ENCODE results near the gene SCGN. TPM values are rescaled to one million over a fixed set of nuclear protein-coding genes. Genes with fewer than 3 reads are reported as not detected.

SCGN gene
- polyA plus RNA-seq, 1 experiment = not detected

DNA sequence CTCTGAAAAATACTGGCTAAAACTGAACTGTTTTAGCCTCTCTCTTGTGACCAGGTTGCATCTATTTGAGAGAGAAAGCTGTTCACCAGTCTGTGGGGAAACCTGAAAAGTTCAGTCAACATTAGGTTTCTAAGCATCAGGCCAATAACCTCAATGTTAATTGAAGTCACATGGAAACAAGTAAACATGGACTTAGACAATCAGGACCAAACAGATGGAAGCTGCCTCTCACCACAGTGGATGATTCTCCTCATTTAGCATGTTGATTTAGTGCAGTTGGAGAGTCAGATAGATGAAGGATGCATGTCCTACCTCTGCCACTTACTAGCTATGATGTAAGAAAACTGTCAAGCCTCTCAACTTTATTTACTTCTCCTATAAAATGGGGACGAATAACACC is 18.2 kb downstream of the SCGN start:
- POLR2A ChIA-PET = no interaction called here

DNA sequence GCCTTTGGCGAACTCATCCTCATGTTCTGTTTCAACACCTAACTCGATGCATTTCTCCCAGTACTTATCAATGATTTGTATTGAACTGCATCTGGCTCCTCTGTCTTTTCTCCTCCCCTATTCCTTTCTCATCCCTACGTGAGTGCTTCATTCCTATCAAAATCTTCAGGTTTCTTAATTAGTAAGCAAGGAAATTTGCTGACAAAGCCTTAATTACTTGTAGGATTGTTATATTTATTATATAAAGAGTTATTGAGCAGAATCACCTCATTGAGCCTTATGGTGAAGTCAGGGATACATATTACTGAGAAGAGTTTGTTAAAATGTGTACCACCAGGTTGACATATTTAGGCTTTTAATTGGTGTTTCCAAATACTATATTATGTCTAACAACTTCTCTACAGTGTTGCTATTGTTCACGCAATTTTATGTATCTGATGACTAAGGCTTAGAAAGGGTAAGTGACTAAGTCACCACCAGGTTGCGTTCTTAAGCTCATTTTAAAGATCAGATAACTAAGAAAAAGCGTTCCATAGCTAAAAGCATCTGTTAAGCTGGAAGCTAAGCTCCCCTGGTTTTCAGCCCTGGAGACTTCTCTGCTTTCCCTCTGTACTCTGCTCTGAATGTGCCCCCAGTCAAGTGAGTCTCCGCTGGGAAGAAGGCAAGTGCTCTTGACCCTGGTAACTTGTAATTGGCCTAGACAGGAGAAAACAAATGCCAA is 18.9 kb downstream of the SCGN start:
- ChIA-PET CTCF (no interaction called here), POLR2A (no interaction called here)
- Histone ChIP-seq H3K27ac (ENCODE audit: low read depth, low read length) (no peak overlapping the region), H3K9me3 (ENCODE audit: control insufficient read depth, insufficient read depth, low read length) (no peaks in the 10 kb centered on the region), H3K4me3 (ENCODE audit: low read depth, low read length) (no peak overlapping the region), H3K27me3 (ENCODE audit: control insufficient read depth, insufficient read depth, low read length) (no peaks in the 10 kb centered on the region)
- TF ChIP-seq, protein P1, sequence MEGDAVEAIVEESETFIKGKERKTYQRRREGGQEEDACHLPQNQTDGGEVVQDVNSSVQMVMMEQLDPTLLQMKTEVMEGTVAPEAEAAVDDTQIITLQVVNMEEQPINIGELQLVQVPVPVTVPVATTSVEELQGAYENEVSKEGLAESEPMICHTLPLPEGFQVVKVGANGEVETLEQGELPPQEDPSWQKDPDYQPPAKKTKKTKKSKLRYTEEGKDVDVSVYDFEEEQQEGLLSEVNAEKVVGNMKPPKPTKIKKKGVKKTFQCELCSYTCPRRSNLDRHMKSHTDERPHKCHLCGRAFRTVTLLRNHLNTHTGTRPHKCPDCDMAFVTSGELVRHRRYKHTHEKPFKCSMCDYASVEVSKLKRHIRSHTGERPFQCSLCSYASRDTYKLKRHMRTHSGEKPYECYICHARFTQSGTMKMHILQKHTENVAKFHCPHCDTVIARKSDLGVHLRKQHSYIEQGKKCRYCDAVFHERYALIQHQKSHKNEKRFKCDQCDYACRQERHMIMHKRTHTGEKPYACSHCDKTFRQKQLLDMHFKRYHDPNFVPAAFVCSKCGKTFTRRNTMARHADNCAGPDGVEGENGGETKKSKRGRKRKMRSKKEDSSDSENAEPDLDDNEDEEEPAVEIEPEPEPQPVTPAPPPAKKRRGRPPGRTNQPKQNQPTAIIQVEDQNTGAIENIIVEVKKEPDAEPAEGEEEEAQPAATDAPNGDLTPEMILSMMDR (IDR thresholded peaks at IDR 0.05; ENCODE audit: low read depth, low read length) = no peak
- DNase-seq (ENCODE audit: low read depth, low spot score) = no peak

More for the DNA sequence above, 18.2 kb downstream of the SCGN start:
- CTCF ChIA-PET = no interaction called here
- no peak overlapping the region for H3K27ac ChIP-seq (ENCODE audit: low read depth, low read length)
- TF ChIP-seq, protein P1 (IDR thresholded peaks at IDR 0.05; ENCODE audit: low read depth, low read length) = no peak
- H3K27me3 ChIP-seq (ENCODE audit: control insufficient read depth, insufficient read depth, low read length) = no peaks in the 10 kb centered on the region
- no peaks in the 10 kb centered on the region for H3K9me3 ChIP-seq (ENCODE audit: control insufficient read depth, insufficient read depth, low read length)
- H3K4me3 ChIP-seq (ENCODE audit: low read depth, low read length) = no peak overlapping the region
- DNase-seq (ENCODE audit: low read depth, low spot score) = no peak

DNA sequence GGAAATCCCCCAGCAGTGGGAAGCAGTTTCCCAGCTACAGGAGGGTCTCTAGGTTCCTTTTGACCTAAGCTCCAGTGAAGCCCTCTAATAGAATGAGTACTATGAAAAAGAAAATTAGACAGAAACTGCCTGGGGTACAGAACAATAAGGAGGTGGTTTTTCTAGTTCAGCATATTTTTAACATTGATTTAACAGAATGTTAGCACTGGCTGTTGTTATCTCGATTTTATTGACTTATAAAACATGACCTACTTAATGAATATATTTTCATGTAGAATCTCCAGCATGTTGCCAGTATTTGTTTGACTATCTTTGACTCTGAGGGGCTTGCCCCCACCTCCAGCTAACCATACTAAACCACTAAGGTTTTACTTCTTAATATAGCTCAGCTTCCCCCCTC is 19.6 kb downstream of the SCGN start:
- CTCF ChIA-PET = no interaction called here
- TF ChIP-seq, protein P1 (IDR thresholded peaks at IDR 0.05; ENCODE audit: low read depth, low read length) = no peak
- POLR2A ChIA-PET = no interaction called here
- Histone ChIP-seq H3K27ac (ENCODE audit: low read depth, low read length) (no peak overlapping the region), H3K4me3 (ENCODE audit: low read depth, low read length) (no peak overlapping the region), H3K27me3 (ENCODE audit: control insufficient read depth, insufficient read depth, low read length) (no peaks in the 10 kb centered on the region), H3K9me3 (ENCODE audit: control insufficient read depth, insufficient read depth, low read length) (no peaks in the 10 kb centered on the region)
- DNase-seq (ENCODE audit: low read depth, low spot score) = no peak

DNA sequence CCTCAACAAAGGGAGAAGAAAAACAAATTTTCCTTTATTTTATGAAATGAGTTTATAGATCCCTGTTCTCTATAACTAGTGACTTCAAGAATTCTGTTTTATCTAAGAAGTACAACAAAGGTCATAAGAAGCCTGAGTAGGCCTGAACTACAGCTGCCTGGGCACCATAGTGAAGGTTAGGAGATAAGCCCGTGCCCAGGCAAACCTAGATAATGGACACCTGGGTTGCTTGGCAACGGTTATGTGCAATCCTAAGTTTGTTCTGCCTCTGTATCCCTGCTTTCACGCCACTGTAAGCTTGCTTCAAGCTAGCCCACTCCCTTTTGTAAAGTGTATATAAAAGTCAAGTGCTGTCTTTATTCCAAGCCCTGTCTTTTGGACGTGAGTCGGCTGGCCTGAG is 23.2 kb downstream of the SCGN start:
- DNase-seq (ENCODE audit: low read depth, low spot score) = no peak
- Histone ChIP-seq H3K27ac (ENCODE audit: low read depth, low read length) (no peak overlapping the region), H3K27me3 (ENCODE audit: control insufficient read depth, insufficient read depth, low read length) (no peaks in the 10 kb centered on the region), H3K9me3 (ENCODE audit: control insufficient read depth, insufficient read depth, low read length) (no peaks in the 10 kb centered on the region), H3K4me3 (ENCODE audit: low read depth, low read length) (no peak overlapping the region)
- ChIA-PET POLR2A (no interaction called here), CTCF (no interaction called here)
- TF ChIP-seq, protein P1 (IDR thresholded peaks at IDR 0.05; ENCODE audit: low read depth, low read length) = no peak

DNA sequence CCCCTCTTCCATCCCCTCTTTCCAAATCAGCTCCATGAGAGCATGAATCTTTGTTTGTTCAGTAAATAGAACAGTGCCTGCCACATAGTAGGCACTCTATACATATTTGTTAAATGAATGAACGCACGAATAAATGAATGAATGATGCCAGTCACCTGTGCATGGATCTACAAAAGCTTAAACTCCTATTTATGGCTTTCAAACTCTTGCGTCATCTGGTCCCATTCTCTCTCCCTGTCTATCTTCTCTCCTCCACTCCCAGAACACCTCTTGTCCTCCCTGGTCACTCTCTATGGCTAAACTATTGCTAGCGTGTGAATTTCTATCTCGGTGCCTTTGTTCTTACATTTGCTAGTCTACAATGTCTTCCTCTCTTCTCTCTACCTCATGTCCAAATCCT is 24.8 kb downstream of the SCGN start:
- no peak for DNase-seq (ENCODE audit: low read depth, low spot score)
- Histone ChIP-seq H3K27ac (ENCODE audit: low read depth, low read length) (no peak overlapping the region), H3K27me3 (ENCODE audit: control insufficient read depth, insufficient read depth, low read length) (no peaks in the 10 kb centered on the region), H3K4me3 (ENCODE audit: low read depth, low read length) (no peak overlapping the region), H3K9me3 (ENCODE audit: control insufficient read depth, insufficient read depth, low read length) (no peaks in the 10 kb centered on the region)
- POLR2A ChIA-PET = no interaction called here
- CTCF ChIA-PET = no interaction called here
- TF ChIP-seq, protein P1 (IDR thresholded peaks at IDR 0.05; ENCODE audit: low read depth, low read length) = no peak

Data from AG04450 (cell line).